Dendritic cell treated with granulocyte-macrophage colony-stimulating factor and Interleukin-4, amounts not matched to agents 40 ng/mL and 50 ng/mL, for 4 days (primary cell): ENCODE measurements around the gene AMHR2.

Experiments used
- H3K27ac Mint-ChIP-seq: one replicate; pipeline ENCODE4 v1.8.0; 2022; ENCODE audit warnings: mild to moderate bottlenecking, mixed read lengths
- H3K27me3 Mint-ChIP-seq: one replicate; pipeline ENCODE4 v1.8.0; 2022; ENCODE audit warnings: mild to moderate bottlenecking, mixed read lengths
- H3K36me3 Mint-ChIP-seq: one replicate; pipeline ENCODE4 v1.8.0; 2022; ENCODE audit warnings: low read depth, mixed read lengths
- H3K4me1 Mint-ChIP-seq: one replicate; pipeline ENCODE4 v1.8.0; 2022; ENCODE audit warnings: low read depth, mixed read lengths
- H3K4me3 Mint-ChIP-seq: one replicate; pipeline ENCODE4 v1.8.0; 2022; ENCODE audit warnings: mild to moderate bottlenecking, moderate library complexity, mixed read lengths
- H3K9me3 Mint-ChIP-seq: one replicate; pipeline ENCODE4 v1.8.0; 2022; ENCODE audit warnings: mixed read lengths
- intact Hi-C: fragments of 100-400 bp; cut with micrococcal nuclease; formaldehyde crosslinking; loops from one replicate; pipeline ENCODE4 v1.15.0; 2022

The AMHR2 gene

DNA sequence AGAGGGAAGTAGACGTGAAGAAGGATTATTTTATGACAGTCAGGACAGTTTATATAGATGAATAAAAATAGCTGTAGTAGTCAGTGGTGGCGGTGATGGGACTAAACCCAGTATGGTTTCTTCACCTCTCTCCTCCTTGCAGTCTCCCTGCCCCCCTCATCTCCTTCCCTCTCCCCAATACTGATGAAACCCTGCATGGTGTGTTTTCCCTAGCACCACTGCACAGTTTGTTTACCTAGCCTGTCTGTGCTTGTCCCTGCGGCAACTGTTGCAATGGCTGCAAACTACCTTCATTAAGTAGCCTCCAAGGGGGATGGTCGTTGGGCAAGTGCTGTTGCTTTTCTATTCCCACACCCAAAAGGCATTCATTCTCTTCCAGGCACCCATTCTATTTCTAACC lies 43.0 kb downstream of the AMHR2 start:
- Mint-ChIP-seq H3K4me1 (peaks cover 56% of the 10 kb centered on the region), H3K9me3 (no peaks in the 10 kb centered on the region), H3K27me3 (no peaks in the 10 kb centered on the region), H3K27ac (peak overlapping the region; percentile 74), H3K4me3 (no peak overlapping the region), H3K36me3 (peaks cover 100% of the 10 kb centered on the region)
- intact Hi-C loops, result loop anchor here (5.0 kb wide), 1 partner anchor 41 kb away; the partner anchor contains the start of gene NPFF

DNA sequence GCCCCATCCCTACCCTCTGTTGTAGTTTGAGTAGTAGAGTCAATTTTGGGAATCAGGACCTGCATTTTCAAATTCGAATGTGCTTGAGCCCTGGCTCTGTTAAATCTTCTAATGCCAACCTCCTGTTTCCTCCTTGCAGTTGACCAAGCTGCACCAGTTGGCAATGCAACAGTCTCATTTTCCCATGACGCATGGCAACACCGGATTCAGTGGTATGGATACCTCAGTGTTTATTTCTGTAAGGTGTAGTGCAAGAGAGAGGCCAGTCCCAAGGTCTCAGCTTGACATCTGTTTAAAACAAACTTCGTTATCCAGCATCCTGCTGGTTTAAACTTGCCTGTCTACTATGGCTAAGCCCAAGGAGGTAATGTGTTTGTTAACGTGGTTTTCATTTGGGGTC lies 43.4 kb downstream of the AMHR2 start:
- Mint-ChIP-seq H3K9me3 (no peaks in the 10 kb centered on the region), H3K27ac (no peak overlapping the region), H3K4me1 (peaks cover 61% of the 10 kb centered on the region), H3K36me3 (peaks cover 100% of the 10 kb centered on the region), H3K27me3 (no peaks in the 10 kb centered on the region), H3K4me3 (no peak overlapping the region)
- intact Hi-C loops, result loop anchor here (5.0 kb wide), 1 partner anchor 40 kb away; the partner anchor contains the start of gene NPFF

DNA sequence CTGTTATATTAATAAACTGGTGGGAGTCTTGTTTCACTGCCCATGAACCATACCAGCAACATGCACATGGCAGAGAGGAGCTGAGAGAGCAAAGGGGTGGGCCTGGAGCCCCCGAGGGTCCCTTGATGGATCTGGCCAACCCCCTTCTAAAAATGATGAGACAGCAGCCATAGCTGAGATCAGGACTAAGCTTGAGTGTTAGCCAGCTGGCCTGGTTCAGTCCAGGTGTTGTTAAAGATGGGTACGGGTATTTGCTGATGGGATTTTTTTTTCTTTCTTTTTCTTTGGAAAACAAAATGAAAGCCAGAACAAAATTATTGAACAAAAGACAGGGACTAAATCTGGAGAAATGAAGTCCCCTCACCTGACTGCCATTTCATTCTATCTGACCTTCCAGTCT lies 44.2 kb downstream of the AMHR2 start:
- peaks cover 100% of the 10 kb centered on the region for H3K36me3 Mint-ChIP-seq
- no peak overlapping the region for H3K27ac Mint-ChIP-seq
- peaks cover 58% of the 10 kb centered on the region for H3K4me1 Mint-ChIP-seq
- H3K9me3 Mint-ChIP-seq, result no peaks in the 10 kb centered on the region
- no peaks in the 10 kb centered on the region for H3K27me3 Mint-ChIP-seq
- intact Hi-C loops, result loop anchor here (5.0 kb wide), 1 partner anchor 39 kb away; the partner anchor contains the start of gene NPFF
- no peak overlapping the region for H3K4me3 Mint-ChIP-seq

DNA sequence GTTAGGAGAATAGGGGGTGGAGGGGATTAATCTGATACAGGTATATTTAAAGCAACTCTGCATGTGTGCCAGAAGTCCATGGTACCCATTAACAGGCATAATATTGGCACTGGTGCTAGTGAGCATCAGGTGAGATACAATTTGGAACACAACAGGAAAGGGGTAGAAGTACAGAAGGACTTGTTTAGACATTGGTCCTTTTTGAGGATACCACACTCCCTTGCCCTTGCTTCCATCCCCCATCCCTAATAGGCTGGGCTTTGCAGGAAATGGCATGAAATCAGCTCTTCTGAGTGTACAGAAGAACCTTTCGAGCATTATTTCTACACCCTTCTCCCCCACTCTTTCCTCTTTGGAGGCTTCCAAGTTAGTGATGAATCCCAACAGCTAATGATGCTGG lies 44.6 kb downstream of the AMHR2 start:
- Mint-ChIP-seq H3K4me3 (no peak overlapping the region), H3K4me1 (peaks cover 58% of the 10 kb centered on the region), H3K27ac (no peak overlapping the region), H3K36me3 (peaks cover 100% of the 10 kb centered on the region), H3K27me3 (no peaks in the 10 kb centered on the region), H3K9me3 (no peaks in the 10 kb centered on the region)
- intact Hi-C loops, result loop anchor here (5.0 kb wide), 1 partner anchor 39 kb away; the partner anchor contains the start of gene NPFF

GRCh38 chr12:53472056-53472582 lies 48.5 kb downstream of the AMHR2 start:
- H3K4me3 Mint-ChIP-seq, result no peak overlapping the region
- peaks cover 43% of the 10 kb centered on the region for H3K4me1 Mint-ChIP-seq
- H3K27me3 Mint-ChIP-seq, result no peaks in the 10 kb centered on the region
- intact Hi-C loops, result no loop called here
- H3K9me3 Mint-ChIP-seq, result no peaks in the 10 kb centered on the region
- no peak overlapping the region for H3K27ac Mint-ChIP-seq
- H3K36me3 Mint-ChIP-seq, result peaks cover 100% of the 10 kb centered on the region

DNA sequence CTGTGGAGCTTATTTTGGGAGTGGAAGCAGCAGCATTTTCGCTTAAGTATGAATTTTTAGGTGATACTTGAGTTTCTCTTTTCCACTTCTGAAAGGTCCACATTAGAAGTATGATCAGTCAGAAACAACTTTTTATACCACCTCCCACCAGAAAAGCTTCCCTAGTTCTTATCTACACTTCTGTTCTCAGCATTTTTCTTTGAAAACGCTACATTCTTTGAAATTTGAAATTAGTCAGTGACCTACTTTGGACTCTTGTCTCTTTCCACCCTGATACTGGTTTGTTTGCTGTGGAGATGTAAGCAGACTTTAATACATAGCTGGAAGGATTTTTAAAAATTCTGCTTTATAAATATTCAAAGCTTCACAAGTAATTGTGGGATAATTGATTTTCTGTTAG lies 50.4 kb downstream of the AMHR2 start:
- Mint-ChIP-seq H3K27ac (peak overlapping the region; percentile 15), H3K36me3 (peaks cover 100% of the 10 kb centered on the region), H3K4me3 (no peak overlapping the region), H3K27me3 (no peaks in the 10 kb centered on the region), H3K4me1 (peaks cover 42% of the 10 kb centered on the region), H3K9me3 (no peaks in the 10 kb centered on the region)
- intact Hi-C loops, result no loop called here

DNA sequence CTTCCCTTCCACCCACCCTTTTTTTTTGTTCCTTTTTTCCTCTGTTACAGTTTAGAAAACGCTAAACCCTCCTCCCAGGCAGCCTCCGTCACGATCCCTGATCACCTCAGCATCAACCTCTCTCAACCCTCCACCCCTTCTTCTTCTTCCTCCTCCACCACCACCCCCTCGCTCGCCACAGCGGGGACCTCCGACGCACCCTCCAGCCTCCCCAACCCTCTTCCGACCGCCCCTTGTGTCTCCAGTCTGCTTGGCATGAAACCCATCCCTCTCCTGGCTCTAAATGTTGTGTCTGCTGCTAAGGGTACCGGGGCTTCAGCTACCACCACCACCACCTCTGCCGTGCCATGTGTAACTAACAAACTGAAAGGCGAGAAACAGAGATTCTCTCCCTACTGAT lies 51.2 kb downstream of the AMHR2 start:
- peak overlapping the region; percentile 15 for H3K27ac Mint-ChIP-seq
- peaks cover 42% of the 10 kb centered on the region for H3K4me1 Mint-ChIP-seq
- peaks cover 100% of the 10 kb centered on the region for H3K36me3 Mint-ChIP-seq
- H3K4me3 Mint-ChIP-seq, result no peak overlapping the region
- intact Hi-C loops, result no loop called here
- H3K9me3 Mint-ChIP-seq, result no peaks in the 10 kb centered on the region
- no peaks in the 10 kb centered on the region for H3K27me3 Mint-ChIP-seq

- Mint-ChIP-seq H3K9me3 (no peaks in the 10 kb centered on the region), H3K27me3 (no peaks in the 10 kb centered on the region), H3K27ac (no peak overlapping the region), H3K36me3 (peaks cover 100% of the 10 kb centered on the region), H3K4me3 (no peak overlapping the region), H3K4me1 (peaks cover 31% of the 10 kb centered on the region)
- intact Hi-C loops, result no loop called here
Measured at GRCh38 chr12:53476769-53477209, 53.1 kb downstream of the AMHR2 start.

DNA sequence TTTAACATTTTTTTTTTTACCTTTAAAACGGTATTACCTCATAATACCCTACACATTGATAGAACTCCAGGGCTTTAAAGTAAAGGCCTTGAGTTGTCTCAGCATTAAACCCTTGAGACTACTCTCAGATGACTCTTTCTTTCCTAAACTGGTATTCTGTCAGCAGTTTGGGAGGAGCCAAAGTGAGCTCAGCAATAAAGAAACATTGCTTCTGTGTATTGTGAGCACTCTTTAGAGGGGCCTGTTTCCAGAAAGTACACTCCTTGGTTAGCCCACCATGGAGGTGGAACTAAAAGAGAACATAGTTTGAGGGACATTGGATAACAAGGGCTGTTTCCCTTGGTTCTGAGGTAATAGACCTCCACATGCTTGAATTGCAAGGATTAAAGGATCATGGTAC lies 55.2 kb downstream of the AMHR2 start:
- Mint-ChIP-seq H3K27me3 (no peaks in the 10 kb centered on the region), H3K4me1 (peaks cover 13% of the 10 kb centered on the region), H3K36me3 (peaks cover 100% of the 10 kb centered on the region), H3K4me3 (no peak overlapping the region), H3K27ac (no peak overlapping the region), H3K9me3 (no peaks in the 10 kb centered on the region)
- intact Hi-C loops, result no loop called here

- H3K4me3 Mint-ChIP-seq, result no peak overlapping the region
- H3K27me3 Mint-ChIP-seq, result no peaks in the 10 kb centered on the region
- H3K4me1 Mint-ChIP-seq, result peaks cover 9% of the 10 kb centered on the region
- no peaks in the 10 kb centered on the region for H3K9me3 Mint-ChIP-seq
- H3K27ac Mint-ChIP-seq, result no peak overlapping the region
- H3K36me3 Mint-ChIP-seq, result peaks cover 100% of the 10 kb centered on the region
- intact Hi-C loops, result no loop called here
Measured at GRCh38 chr12:53479331-53479730, 55.7 kb downstream of the AMHR2 start.

DNA sequence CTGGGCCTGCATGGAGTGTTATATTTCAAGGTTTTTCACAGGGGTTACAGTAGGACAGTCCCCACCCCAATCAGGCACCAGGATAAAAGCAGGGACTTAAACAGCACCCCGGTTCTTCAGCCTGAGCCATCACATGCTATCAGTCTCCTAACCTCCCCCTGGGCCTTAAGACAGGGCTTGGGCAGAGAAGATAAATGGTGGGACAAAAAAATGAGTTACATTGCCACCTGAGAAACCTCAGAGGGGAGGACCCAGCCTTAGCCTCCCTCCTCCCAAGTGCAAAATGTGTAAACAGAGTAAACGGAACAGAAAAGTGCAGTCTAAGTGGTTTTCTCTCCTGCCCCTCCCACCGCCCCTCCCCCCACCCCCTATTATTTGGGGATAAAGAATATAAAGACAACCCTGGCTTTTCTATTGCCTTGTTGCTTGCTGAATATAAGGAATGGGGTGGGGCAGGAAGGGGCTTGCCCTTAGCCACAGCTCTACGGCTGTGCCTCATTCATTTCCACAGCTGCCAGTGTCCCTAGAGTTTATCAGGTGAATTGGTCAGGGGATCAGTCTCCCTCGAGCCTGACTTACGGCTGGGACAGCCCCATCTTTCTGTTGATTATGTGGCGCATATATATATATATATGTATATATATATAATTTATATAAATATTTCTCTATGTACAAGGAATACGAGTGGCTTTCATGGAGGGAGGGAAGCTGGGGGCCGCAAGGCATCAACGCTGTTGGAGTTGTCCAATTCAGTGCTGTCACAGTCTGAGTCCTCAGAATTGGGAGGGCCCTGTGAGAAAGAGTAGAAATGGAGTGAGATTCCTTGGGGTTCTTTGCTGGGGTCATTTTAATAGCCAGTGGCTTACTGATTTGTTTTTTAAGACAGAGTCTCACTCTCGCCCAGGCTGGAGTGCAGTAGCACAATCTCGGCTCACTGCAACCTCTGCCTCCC lies 57.1 kb downstream of the AMHR2 start:
- no peak overlapping the region for H3K27ac Mint-ChIP-seq
- intact Hi-C loops, result no loop called here

More for the DNA sequence above, 57.1 kb downstream of the AMHR2 start:
- H3K36me3 Mint-ChIP-seq, result peaks cover 99% of the 10 kb centered on the region
- H3K4me1 Mint-ChIP-seq, result no peaks in the 10 kb centered on the region
- H3K9me3 Mint-ChIP-seq, result no peaks in the 10 kb centered on the region
- H3K4me3 Mint-ChIP-seq, result no peak overlapping the region
- no peaks in the 10 kb centered on the region for H3K27me3 Mint-ChIP-seq
